Thyroid gland (tissue), 4 donors: ENCODE results near the gene ARID2. TPM values are rescaled to one million over a fixed set of nuclear protein-coding genes. Genes with fewer than 3 reads are reported as not detected.
A peak's percentile ranks its signal among the peaks of the same experiment; 100 is the strongest.

Experiments
- DNase-seq, 2 donors: peaks; one replicate each; pipeline ENCODE4 v3.0.0-alpha.2; 2019
- H3K27ac ChIP-seq, 3 donors: fragments of 200-600 bp; sonication (generic); 1 replicate in 2 of 3; 2 replicates in 1 of 3; pipeline ENCODE4 v1.5.1; 2016 to 2019; ENCODE audit warnings: mild to moderate bottlenecking in 1 of 3, moderate library complexity in 1 of 3
- H3K27me3 ChIP-seq: fragments of 200-600 bp; sonication (generic); one replicate; pipeline ENCODE4 v1.5.1; 2019
- H3K36me3 ChIP-seq, 2 donors: fragments of 200-600 bp; sonication (generic); one replicate each; pipeline ENCODE4 v1.5.1; 2016 to 2019
- H3K4me1 ChIP-seq, 2 donors: fragments of 200-600 bp; sonication (generic); one replicate each; pipeline ENCODE4 v1.5.1; 2017 to 2019
- H3K4me3 ChIP-seq, 3 donors: fragments of 200-600 bp; sonication (generic); replicated peaks in 1 of 3; 1 replicate in 2 of 3; 2 replicates in 1 of 3; pipeline ENCODE4 v1.5.1; 2016; ENCODE audit warnings: mild to moderate bottlenecking in 1 of 3
- H3K9me3 ChIP-seq: fragments of 200-600 bp; sonication (generic); one replicate; pipeline ENCODE4 v1.5.1; 2017
- CTCF ChIP-seq, 6 experiments: fragments of 200-600 bp in 3 of 6; fragments of 450-650 bp in 3 of 6; sonication (generic) in 3 of 6; IDR thresholded peaks; one replicate each; pipeline ENCODE4 v1.5.1; 2016 to 2019; ENCODE audit warnings: antibody characterized with exemption in 6 of 6, mild to moderate bottlenecking in 2 of 6, inconsistent platforms in 1 of 6, moderate library complexity in 1 of 6
- POLR2A ChIP-seq, 2 donors: fragments of 450-650 bp; IDR thresholded peaks; one replicate each; pipeline ENCODE4 v1.6.1; 2017; ENCODE audit warnings: antibody characterized with exemption in 2 of 2, mild to moderate bottlenecking in 2 of 2, moderate library complexity in 1 of 2
- WGBS, 2 donors: methylation state at CpG; one replicate each; pipeline ENCODE4 v1.1.5; 2017; 5-methylcytosine and 5-hydroxymethylcytosine counted together
- intact Hi-C: fragments of 100-400 bp; cut with DNase I; formaldehyde crosslinking; loops from one replicate; pipeline ENCODE4 v1.15.1; 2023
- total RNA-seq, 4 donors: library from RNA; depleted of rRNA; stranded (reverse); fragments of >200 nt; gene quantifications; one replicate each; pipeline ENCODE4 v1.2.3, GENCODE V29; 2016

The ARID2 gene
- total RNA-seq, 4 donors from 2014 or later = 44.7 to 69.2 (median 50.6) TPM

GRCh38 chr12:45852508-45852907 is 123.0 kb downstream of the ARID2 start:
- TF ChIP-seq POLR2A (IDR thresholded peaks at IDR 0.05) = no peak
- TF ChIP-seq CTCF (IDR thresholded peaks at IDR 0.05) = no peak
- WGBS, 2 donors = 81 to 92% methylated on average over 7 of the region's 7 CpGs
- intact Hi-C loops = no loop called here
- Histone ChIP-seq H3K9me3 (no peaks in the 10 kb centered on the region), H3K4me1 (no peaks in the 10 kb centered on the region), H3K36me3 (peaks cover 29% of the 10 kb centered on the region in 2 donors), H3K27me3 (no peaks in the 10 kb centered on the region), H3K27ac (no peak overlapping the region), H3K4me3 (no peak overlapping the region)
- DNase-seq = peak in 1 of 2 donors; percentile 3

- H3K4me3 ChIP-seq = no peak overlapping the region
- no peaks in the 10 kb centered on the region for H3K27me3 ChIP-seq
- H3K9me3 ChIP-seq = no peaks in the 10 kb centered on the region
- H3K4me1 ChIP-seq = no peaks in the 10 kb centered on the region
- no peak for DNase-seq
- intact Hi-C loops = no loop called here
- TF ChIP-seq POLR2A (IDR thresholded peaks at IDR 0.05) = no peak
- no peak for TF ChIP-seq CTCF (IDR thresholded peaks at IDR 0.05)
- WGBS, 2 donors = 92 to 94% methylated on average over 3 of the region's 3 CpGs
- no peak overlapping the region for H3K27ac ChIP-seq
- peaks cover 29% of the 10 kb centered on the region in 2 donors for H3K36me3 ChIP-seq
These were observed 124.0 kb downstream of the ARID2 start for GRCh38 chr12:45853550-45853949.

GRCh38 chr12:45863332-45863731 is 133.8 kb downstream of the ARID2 start:
- no peaks in the 10 kb centered on the region for H3K4me1 ChIP-seq
- intact Hi-C loops = no loop called here
- TF ChIP-seq CTCF (IDR thresholded peaks at IDR 0.05) = no peak
- no peak for TF ChIP-seq POLR2A (IDR thresholded peaks at IDR 0.05)
- WGBS, 2 donors = 65 to 71% methylated on average over 2 of the region's 2 CpGs
- H3K36me3 ChIP-seq = no peaks in the 10 kb centered on the region
- no peak overlapping the region for H3K27ac ChIP-seq
- no peak for DNase-seq
- H3K9me3 ChIP-seq = no peaks in the 10 kb centered on the region
- no peaks in the 10 kb centered on the region for H3K27me3 ChIP-seq
- H3K4me3 ChIP-seq = no peak overlapping the region

- Histone ChIP-seq H3K27me3 (no peaks in the 10 kb centered on the region), H3K36me3 (no peaks in the 10 kb centered on the region), H3K4me1 (no peaks in the 10 kb centered on the region), H3K9me3 (no peaks in the 10 kb centered on the region), H3K27ac (no peak overlapping the region), H3K4me3 (no peak overlapping the region)
- no peak for DNase-seq
- 90 to 94% methylated on average over 1 of the region's 1 CpG for WGBS, 2 donors
- no peak for TF ChIP-seq CTCF (IDR thresholded peaks at IDR 0.05)
- TF ChIP-seq POLR2A (IDR thresholded peaks at IDR 0.05) = no peak
- intact Hi-C loops = no loop called here
These were observed 136.8 kb downstream of the ARID2 start for GRCh38 chr12:45866299-45866698.

- H3K36me3 ChIP-seq = peaks cover 4 to 9% of the 10 kb centered on the region in 2 donors
- no peaks in the 10 kb centered on the region for H3K4me1 ChIP-seq
- H3K9me3 ChIP-seq = no peaks in the 10 kb centered on the region
- 93 to 94% methylated on average over 7 of the region's 7 CpGs for WGBS, 2 donors
- no peak for DNase-seq
- H3K27ac ChIP-seq = no peak overlapping the region
- no peak for TF ChIP-seq CTCF (IDR thresholded peaks at IDR 0.05)
- no peak for TF ChIP-seq POLR2A (IDR thresholded peaks at IDR 0.05)
- H3K27me3 ChIP-seq = no peaks in the 10 kb centered on the region
- intact Hi-C loops = no loop called here
- no peak overlapping the region for H3K4me3 ChIP-seq
These were observed 142.9 kb downstream of the ARID2 start for GRCh38 chr12:45872446-45872845.
